ENCODE data around the gene SYNGAP1. TPM values are rescaled to one million over a fixed set of nuclear protein-coding genes. Genes with fewer than 3 reads are reported as not detected.

Gene SYNGAP1
- total and polyA plus RNA-seq, 4 donors: 0.32 to 1.8 (median 1.1) TPM

DNA sequence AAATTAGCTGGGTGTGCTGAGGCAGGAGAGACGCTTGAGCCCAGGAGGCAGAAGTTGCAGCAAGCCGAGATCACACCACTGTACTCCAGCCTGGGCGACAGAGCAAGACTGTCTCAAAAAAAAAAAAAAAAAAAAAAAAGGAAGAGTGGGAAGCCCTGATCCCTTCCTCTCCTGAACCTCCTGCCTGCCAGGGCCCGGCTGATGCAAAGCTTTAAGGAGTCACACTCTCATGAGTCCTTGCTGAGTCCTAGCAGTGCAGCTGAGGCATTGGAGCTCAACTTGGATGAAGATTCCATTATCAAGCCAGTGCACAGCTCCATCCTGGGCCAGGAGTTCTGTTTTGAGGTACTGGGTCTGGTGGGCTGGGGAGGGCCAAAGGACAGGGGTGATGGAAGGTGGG is 15.1 kb downstream of the SYNGAP1 start:
- 94% methylated on average over 4 of the region's 4 CpGs for WGBS
- Histone ChIP-seq H3K9ac (ENCODE audit: low read depth in 1 of 2, low read length in 2 of 2) (no peak overlapping the region), H3K27ac (ENCODE audit: low read depth in 1 of 2, low read length in 2 of 2) (no peak overlapping the region), H3K27me3 (ENCODE audit: control insufficient read depth in 4 of 4, insufficient read depth in 4 of 4, low read length in 3 of 4) (no peaks in the 10 kb centered on the region), H3K36me3 (ENCODE audit: control insufficient read depth in 4 of 4, insufficient read depth in 3 of 4, low read depth in 1 of 4, low read length in 3 of 4) (peaks cover 0 to 6% (median 1%) of the 10 kb centered on the region in 4 donors), H3K4me3 (ENCODE audit: low read depth in 1 of 3, low read length in 3 of 3) (no peak overlapping the region), H3K4me1 (ENCODE audit: control insufficient read depth in 4 of 4, insufficient read depth in 4 of 4, low read length in 3 of 4) (peaks cover 3 to 16% (median 10%) of the 10 kb centered on the region in 4 donors), H3K9me3 (ENCODE audit: control insufficient read depth in 4 of 4, low read length in 3 of 4) (no peaks in the 10 kb centered on the region)
- TF ChIP-seq, protein P1, sequence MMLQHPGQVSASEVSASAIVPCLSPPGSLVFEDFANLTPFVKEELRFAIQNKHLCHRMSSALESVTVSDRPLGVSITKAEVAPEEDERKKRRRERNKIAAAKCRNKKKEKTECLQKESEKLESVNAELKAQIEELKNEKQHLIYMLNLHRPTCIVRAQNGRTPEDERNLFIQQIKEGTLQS (IDR thresholded peaks at IDR 0.05): no peak
- TF ChIP-seq HNF4G (IDR thresholded peaks at IDR 0.05) (no peak), SP1 (IDR thresholded peaks at IDR 0.05) (no peak)
- TF ChIP-seq, protein P2, sequence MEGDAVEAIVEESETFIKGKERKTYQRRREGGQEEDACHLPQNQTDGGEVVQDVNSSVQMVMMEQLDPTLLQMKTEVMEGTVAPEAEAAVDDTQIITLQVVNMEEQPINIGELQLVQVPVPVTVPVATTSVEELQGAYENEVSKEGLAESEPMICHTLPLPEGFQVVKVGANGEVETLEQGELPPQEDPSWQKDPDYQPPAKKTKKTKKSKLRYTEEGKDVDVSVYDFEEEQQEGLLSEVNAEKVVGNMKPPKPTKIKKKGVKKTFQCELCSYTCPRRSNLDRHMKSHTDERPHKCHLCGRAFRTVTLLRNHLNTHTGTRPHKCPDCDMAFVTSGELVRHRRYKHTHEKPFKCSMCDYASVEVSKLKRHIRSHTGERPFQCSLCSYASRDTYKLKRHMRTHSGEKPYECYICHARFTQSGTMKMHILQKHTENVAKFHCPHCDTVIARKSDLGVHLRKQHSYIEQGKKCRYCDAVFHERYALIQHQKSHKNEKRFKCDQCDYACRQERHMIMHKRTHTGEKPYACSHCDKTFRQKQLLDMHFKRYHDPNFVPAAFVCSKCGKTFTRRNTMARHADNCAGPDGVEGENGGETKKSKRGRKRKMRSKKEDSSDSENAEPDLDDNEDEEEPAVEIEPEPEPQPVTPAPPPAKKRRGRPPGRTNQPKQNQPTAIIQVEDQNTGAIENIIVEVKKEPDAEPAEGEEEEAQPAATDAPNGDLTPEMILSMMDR (IDR thresholded peaks at IDR 0.05; ENCODE audit: low read depth, low read length, missing input control): no peak
- no peak for DNase-seq (ENCODE audit: low spot score)

DNA sequence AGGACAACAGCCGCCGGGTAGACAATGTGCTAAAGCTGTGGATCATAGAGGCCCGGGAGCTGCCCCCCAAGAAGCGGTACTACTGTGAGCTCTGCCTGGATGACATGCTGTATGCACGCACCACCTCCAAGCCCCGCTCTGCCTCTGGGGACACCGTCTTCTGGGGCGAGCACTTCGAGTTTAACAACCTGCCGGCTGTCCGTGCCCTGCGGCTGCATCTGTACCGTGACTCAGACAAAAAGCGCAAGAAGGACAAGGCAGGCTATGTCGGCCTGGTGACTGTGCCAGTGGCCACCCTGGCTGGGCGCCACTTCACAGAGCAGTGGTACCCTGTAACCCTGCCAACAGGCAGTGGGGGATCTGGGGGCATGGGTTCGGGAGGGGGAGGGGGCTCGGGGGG is 17.8 kb downstream of the SYNGAP1 start:
- H3K9ac ChIP-seq (ENCODE audit: low read depth in 1 of 2, low read length in 2 of 2): no peak overlapping the region
- no peaks in the 10 kb centered on the region for H3K4me1 ChIP-seq (ENCODE audit: control insufficient read depth in 4 of 4, insufficient read depth in 4 of 4, low read length in 3 of 4)
- no peak overlapping the region for H3K27ac ChIP-seq (ENCODE audit: low read depth in 1 of 2, low read length in 2 of 2)
- no peak overlapping the region for H3K4me3 ChIP-seq (ENCODE audit: low read depth in 1 of 3, low read length in 3 of 3)
- H3K27me3 ChIP-seq (ENCODE audit: control insufficient read depth in 4 of 4, insufficient read depth in 4 of 4, low read length in 3 of 4): no peaks in the 10 kb centered on the region
- no peaks in the 10 kb centered on the region for H3K9me3 ChIP-seq (ENCODE audit: control insufficient read depth in 4 of 4, low read length in 3 of 4)
- peaks cover 0 to 6% (median 1%) of the 10 kb centered on the region in 4 donors for H3K36me3 ChIP-seq (ENCODE audit: control insufficient read depth in 4 of 4, insufficient read depth in 3 of 4, low read depth in 1 of 4, low read length in 3 of 4)
- WGBS: 97% methylated on average over 18 of the region's 18 CpGs
- DNase-seq (ENCODE audit: low spot score): no peak
- TF ChIP-seq GABPA (IDR thresholded peaks at IDR 0.05 in 1 of 2, conservative IDR thresholded peaks at IDR 0.05 in 1 of 2): no peak
- TF ChIP-seq, protein P2 (IDR thresholded peaks at IDR 0.05; ENCODE audit: low read depth, low read length, missing input control): no peak
- TF ChIP-seq, protein P3, sequence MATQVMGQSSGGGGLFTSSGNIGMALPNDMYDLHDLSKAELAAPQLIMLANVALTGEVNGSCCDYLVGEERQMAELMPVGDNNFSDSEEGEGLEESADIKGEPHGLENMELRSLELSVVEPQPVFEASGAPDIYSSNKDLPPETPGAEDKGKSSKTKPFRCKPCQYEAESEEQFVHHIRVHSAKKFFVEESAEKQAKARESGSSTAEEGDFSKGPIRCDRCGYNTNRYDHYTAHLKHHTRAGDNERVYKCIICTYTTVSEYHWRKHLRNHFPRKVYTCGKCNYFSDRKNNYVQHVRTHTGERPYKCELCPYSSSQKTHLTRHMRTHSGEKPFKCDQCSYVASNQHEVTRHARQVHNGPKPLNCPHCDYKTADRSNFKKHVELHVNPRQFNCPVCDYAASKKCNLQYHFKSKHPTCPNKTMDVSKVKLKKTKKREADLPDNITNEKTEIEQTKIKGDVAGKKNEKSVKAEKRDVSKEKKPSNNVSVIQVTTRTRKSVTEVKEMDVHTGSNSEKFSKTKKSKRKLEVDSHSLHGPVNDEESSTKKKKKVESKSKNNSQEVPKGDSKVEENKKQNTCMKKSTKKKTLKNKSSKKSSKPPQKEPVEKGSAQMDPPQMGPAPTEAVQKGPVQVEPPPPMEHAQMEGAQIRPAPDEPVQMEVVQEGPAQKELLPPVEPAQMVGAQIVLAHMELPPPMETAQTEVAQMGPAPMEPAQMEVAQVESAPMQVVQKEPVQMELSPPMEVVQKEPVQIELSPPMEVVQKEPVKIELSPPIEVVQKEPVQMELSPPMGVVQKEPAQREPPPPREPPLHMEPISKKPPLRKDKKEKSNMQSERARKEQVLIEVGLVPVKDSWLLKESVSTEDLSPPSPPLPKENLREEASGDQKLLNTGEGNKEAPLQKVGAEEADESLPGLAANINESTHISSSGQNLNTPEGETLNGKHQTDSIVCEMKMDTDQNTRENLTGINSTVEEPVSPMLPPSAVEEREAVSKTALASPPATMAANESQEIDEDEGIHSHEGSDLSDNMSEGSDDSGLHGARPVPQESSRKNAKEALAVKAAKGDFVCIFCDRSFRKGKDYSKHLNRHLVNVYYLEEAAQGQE (IDR thresholded peaks at IDR 0.05): no peak
- TF ChIP-seq, protein P4, sequence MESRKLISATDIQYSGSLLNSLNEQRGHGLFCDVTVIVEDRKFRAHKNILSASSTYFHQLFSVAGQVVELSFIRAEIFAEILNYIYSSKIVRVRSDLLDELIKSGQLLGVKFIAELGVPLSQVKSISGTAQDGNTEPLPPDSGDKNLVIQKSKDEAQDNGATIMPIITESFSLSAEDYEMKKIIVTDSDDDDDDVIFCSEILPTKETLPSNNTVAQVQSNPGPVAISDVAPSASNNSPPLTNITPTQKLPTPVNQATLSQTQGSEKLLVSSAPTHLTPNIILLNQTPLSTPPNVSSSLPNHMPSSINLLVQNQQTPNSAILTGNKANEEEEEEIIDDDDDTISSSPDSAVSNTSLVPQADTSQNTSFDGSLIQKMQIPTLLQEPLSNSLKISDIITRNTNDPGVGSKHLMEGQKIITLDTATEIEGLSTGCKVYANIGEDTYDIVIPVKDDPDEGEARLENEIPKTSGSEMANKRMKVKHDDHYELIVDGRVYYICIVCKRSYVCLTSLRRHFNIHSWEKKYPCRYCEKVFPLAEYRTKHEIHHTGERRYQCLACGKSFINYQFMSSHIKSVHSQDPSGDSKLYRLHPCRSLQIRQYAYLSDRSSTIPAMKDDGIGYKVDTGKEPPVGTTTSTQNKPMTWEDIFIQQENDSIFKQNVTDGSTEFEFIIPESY (IDR thresholded peaks at IDR 0.05): no peak
- TF ChIP-seq JUND (IDR thresholded peaks at IDR 0.05): no peak
- no peak for TF ChIP-seq HNF4G (IDR thresholded peaks at IDR 0.05)
- no peak for TF ChIP-seq YY1 (IDR thresholded peaks at IDR 0.05)
- no peak for TF ChIP-seq SP1 (IDR thresholded peaks at IDR 0.05)
- no peak for TF ChIP-seq RAD21 (IDR thresholded peaks at IDR 0.05)
- TF ChIP-seq RXRA (IDR thresholded peaks at IDR 0.05): no peak
- no peak for TF ChIP-seq EGR1 (IDR thresholded peaks at IDR 0.05; ENCODE audit: low read depth in 2 of 2)

All from liver (tissue), 9 donors.